RWPE2 (cell line): Measurements from ENCODE around the gene RPL3.

Experiments
- ATAC-seq: fragments of 200-7000 bp; cut with Tn5 transposase; 3 replicates; pipeline ENCODE4 v1.9.1; 2021; ENCODE audit warnings: low read depth
- DNase-seq: peaks from one replicate; pipeline ENCODE4 v3.0.0-alpha.2; 2020; ENCODE audit warnings: low spot score
- H3K27ac ChIP-seq: fragments of 450-650 bp; 2 replicates; pipeline ENCODE4 v1.5.1; 2017; ENCODE audit warnings: mild to moderate bottlenecking; ENCODE audit not compliant: poor library complexity, severe bottlenecking
- H3K27me3 ChIP-seq: fragments of 250-450 bp; sonication (Bioruptor Pico); 2 replicates; pipeline ENCODE4 v1.5.1; 2021; ENCODE audit warnings: mild to moderate bottlenecking, moderate library complexity; ENCODE audit not compliant: insufficient read depth, poor library complexity, severe bottlenecking
- H3K36me3 ChIP-seq: fragments of 250-450 bp; sonication (Bioruptor Pico); 2 replicates; pipeline ENCODE4 v1.5.1; 2020; ENCODE audit warnings: low read depth, mild to moderate bottlenecking, moderate library complexity
- H3K4me1 ChIP-seq: fragments of 250-450 bp; sonication (Bioruptor Pico); 2 replicates; pipeline ENCODE4 v1.5.1; 2021; ENCODE audit warnings: mild to moderate bottlenecking, moderate library complexity; ENCODE audit not compliant: insufficient read depth, poor library complexity, severe bottlenecking
- H3K4me3 ChIP-seq: fragments of 250-450 bp; sonication (Bioruptor Pico); 2 replicates; pipeline ENCODE4 v1.5.1; 2021; ENCODE audit warnings: mild to moderate bottlenecking, moderate library complexity; ENCODE audit not compliant: severe bottlenecking
- H3K9me3 ChIP-seq: fragments of 250-450 bp; sonication (Bioruptor Pico); 2 replicates; pipeline ENCODE4 v1.5.1; 2021; ENCODE audit warnings: mild to moderate bottlenecking, moderate library complexity; ENCODE audit not compliant: severe bottlenecking
- TF ChIP-seq, protein P1 (sequence below): fragments of 450-650 bp; IDR thresholded peaks from one replicate; pipeline ENCODE4 v1.5.1; 2017; ENCODE audit warnings: mild to moderate bottlenecking, moderate library complexity; ENCODE audit not compliant: poor library complexity, severe bottlenecking

The RPL3 gene

DNA sequence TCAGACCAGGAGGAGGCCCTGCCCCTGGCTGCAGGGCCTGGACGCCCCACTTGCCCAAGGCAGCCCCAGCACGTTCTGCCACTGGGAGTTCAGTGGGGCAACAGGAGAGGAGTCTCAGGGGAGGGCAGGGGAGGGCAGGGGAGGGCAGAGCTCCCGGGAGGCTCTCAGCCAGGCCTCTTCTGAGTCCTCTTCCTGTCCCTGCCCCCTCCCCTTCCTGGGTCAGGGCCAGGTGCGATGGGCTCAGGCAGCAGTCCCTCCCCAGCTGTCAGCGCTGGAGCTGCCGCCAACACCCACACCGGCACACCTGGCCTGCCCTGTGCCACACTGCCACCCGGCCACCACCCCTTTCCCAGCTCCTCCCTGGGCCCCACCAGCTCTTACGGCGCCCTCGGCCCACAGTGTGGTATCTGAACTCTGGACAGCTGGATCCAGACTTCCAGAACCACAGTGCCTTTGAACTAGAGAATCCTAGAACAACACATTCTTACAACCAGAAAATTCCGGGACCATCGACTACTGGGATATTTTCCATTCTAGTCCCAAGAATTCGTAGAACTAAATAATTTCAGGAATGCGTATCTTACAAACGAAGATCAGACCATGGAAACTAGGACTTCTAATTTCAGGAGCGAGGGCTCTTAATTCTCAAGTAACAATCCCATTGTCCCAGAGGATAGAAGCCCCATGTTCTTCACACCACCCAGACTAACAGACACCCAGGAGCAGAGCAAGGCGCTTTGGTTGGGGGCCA, 21.8 kb downstream of the RPL3 start:
- peak overlapping the region; percentile 39 for H3K27ac ChIP-seq
- no peaks in the 10 kb centered on the region for H3K36me3 ChIP-seq
- no peaks in the 10 kb centered on the region for H3K27me3 ChIP-seq
- TF ChIP-seq, protein P1, sequence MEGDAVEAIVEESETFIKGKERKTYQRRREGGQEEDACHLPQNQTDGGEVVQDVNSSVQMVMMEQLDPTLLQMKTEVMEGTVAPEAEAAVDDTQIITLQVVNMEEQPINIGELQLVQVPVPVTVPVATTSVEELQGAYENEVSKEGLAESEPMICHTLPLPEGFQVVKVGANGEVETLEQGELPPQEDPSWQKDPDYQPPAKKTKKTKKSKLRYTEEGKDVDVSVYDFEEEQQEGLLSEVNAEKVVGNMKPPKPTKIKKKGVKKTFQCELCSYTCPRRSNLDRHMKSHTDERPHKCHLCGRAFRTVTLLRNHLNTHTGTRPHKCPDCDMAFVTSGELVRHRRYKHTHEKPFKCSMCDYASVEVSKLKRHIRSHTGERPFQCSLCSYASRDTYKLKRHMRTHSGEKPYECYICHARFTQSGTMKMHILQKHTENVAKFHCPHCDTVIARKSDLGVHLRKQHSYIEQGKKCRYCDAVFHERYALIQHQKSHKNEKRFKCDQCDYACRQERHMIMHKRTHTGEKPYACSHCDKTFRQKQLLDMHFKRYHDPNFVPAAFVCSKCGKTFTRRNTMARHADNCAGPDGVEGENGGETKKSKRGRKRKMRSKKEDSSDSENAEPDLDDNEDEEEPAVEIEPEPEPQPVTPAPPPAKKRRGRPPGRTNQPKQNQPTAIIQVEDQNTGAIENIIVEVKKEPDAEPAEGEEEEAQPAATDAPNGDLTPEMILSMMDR, result no peak
- DNase-seq (no peak), ATAC-seq (no peak)
- H3K4me1 ChIP-seq, result peaks cover 7% of the 10 kb centered on the region
- no peaks in the 10 kb centered on the region for H3K9me3 ChIP-seq
- H3K4me3 ChIP-seq, result no peak overlapping the region

DNA sequence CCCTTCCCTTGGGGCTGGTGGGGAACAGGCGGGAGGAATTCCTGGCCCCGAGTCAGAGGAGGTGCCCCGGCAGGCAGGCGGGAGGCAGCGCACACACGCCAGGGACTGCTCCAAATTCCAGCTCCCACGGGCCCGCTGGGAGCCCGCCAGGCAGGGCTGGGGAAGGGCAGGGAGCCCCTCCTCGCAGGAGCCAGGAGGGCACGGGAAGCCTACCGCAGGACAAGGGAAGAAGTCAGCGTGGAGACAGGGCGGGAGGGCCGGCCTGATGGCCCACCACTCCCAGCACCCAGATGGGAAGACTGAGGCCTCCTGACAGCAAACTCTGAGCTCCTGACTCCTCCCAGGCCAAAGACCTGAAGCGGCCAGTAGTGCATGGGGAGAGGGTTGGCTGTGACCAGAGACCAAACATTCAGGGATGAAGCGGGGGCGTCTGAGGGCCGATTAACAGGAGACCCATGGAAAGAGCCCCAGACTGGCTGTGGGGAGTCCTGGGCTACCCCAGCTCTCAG, 22.4 kb downstream of the RPL3 start:
- peak overlapping the region; percentile 39 for H3K27ac ChIP-seq
- no peaks in the 10 kb centered on the region for H3K27me3 ChIP-seq
- no peaks in the 10 kb centered on the region for H3K36me3 ChIP-seq
- no peaks in the 10 kb centered on the region for H3K9me3 ChIP-seq
- DNase-seq, result no peak
- no peak overlapping the region for H3K4me3 ChIP-seq
- peaks cover 13% of the 10 kb centered on the region for H3K4me1 ChIP-seq
- TF ChIP-seq, protein P1, result no peak
- no peak for ATAC-seq

DNA sequence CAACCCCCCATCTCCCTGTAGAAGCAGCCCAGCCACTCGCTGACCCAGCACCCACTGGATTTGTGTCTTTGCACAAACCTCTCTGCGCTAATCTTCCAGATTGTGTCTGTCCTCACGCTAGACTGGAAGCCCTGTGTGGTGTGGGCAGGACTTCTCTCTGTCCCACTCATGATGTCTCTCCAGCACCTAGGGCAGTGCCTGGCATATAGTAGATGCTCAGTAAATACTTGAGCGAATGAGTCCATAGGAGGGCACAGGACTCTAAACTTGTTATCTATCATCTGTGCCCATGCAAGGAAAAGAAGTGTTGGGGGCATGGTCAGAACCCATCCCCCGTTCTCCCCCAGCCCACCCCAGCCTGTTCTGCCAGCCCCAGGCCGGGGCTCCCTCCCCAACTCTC, 22.9 kb downstream of the RPL3 start:
- TF ChIP-seq, protein P1, result no peak
- no peaks in the 10 kb centered on the region for H3K36me3 ChIP-seq
- DNase-seq (no peak), ATAC-seq (no peak)
- peaks cover 18% of the 10 kb centered on the region for H3K4me1 ChIP-seq
- H3K9me3 ChIP-seq, result no peaks in the 10 kb centered on the region
- H3K4me3 ChIP-seq, result no peak overlapping the region
- peak overlapping the region; percentile 39 for H3K27ac ChIP-seq
- no peaks in the 10 kb centered on the region for H3K27me3 ChIP-seq

DNA sequence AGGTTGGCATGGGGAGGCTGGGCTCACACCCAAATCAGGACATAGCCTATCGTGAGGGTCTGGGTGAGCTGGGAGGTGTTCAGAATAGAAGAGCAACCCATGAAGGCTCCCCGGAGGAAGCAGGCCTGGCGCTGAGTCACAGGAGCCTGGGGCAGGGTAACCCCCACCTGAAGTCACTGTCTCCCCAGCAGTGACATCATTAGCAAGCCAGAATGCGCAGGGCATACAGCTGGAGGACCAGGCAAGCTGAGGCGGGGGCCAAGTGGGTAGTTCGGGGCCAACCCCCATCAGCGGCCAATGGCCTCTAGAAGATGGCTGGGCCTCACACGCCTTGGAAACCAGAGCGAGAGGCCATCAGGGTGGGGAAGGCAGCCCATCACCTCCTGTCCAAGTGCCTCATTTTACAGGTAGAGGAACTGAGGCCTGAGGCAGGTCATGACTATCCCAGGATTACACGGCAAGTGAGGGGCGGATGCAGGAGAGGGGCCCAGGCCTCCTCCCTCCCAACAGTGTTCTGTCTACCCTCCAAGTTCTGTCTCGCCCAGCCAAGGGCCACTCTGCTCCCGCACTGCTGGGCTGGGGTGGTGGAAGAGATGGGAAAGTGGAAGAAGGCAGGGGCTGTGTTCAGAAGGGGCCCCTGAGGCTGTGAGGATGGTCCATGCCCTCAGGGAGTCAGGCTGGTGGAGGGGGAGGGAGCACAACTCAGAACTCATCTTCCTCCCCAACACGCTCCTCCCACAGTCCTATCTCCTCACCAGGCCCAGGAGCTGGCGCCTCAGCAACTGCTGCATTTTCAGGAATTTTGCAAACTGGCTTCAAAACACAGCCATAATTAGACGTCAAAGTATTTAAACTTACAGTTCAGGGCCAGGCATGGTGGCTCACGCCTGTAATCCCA, 24.6 kb downstream of the RPL3 start:
- no peaks in the 10 kb centered on the region for H3K27me3 ChIP-seq
- no peak for ATAC-seq
- no peak overlapping the region for H3K27ac ChIP-seq
- TF ChIP-seq, protein P1, result no peak
- no peaks in the 10 kb centered on the region for H3K36me3 ChIP-seq
- H3K4me3 ChIP-seq, result no peak overlapping the region
- DNase-seq, result no peak
- no peaks in the 10 kb centered on the region for H3K9me3 ChIP-seq
- peaks cover 35% of the 10 kb centered on the region for H3K4me1 ChIP-seq
